Cardiac muscle cell (in vitro differentiated cells and primary cell): ENCODE results near the gene EGF. TPM values are rescaled to one million over a fixed set of nuclear protein-coding genes. Genes with fewer than 3 reads are reported as not detected.

Experiments used
- DNase-seq, 2 donors: peaks; one replicate each; pipeline versions ENCODE4 v3.0.0 to v3.0.0-alpha.2; 2010 to 2017; ENCODE audit warnings: low read depth in 1 of 2, low spot score in 1 of 2
- H3K27ac ChIP-seq: fragments of 200-600 bp; sonication (generic); 2 replicates; pipeline ENCODE4 v1.5.1; 2016
- H3K27me3 ChIP-seq: fragments of 200-600 bp; sonication (generic); 2 replicates; pipeline ENCODE4 v1.6.0; 2016; ENCODE audit warnings: control low read depth
- H3K36me3 ChIP-seq: fragments of 200-600 bp; sonication (generic); 2 replicates; pipeline ENCODE4 v1.5.1; 2016; ENCODE audit warnings: control low read depth
- H3K4me1 ChIP-seq: fragments of 200-600 bp; sonication (generic); 2 replicates; pipeline ENCODE4 v1.8.1; 2017; ENCODE audit warnings: low read depth, mild to moderate bottlenecking, mixed run types
- H3K4me3 ChIP-seq: fragments of 200-600 bp; sonication (generic); 2 replicates; pipeline ENCODE4 v1.5.1; 2016; ENCODE audit warnings: mild to moderate bottlenecking
- H3K9me3 ChIP-seq: fragments of 200-600 bp; sonication (generic); 2 replicates; pipeline ENCODE4 v1.5.1; 2017; ENCODE audit warnings: low read depth, mild to moderate bottlenecking, control low read depth
- polyA plus RNA-seq: library from polyadenylated mRNA; unstranded; fragments of >200 nt; fragmentation: Nextera tagmentation; extraction: Ambion mirVana; gene quantifications from 2 replicates; pipeline ENCODE4 v1.2.1, GENCODE V29; 2016
- total RNA-seq: library from RNA; depleted of rRNA; stranded (reverse); fragments of >200 nt; gene quantifications from 2 replicates; pipeline ENCODE4 v1.2.3, GENCODE V29; 2016
- TF ChIP-seq, protein P1 (sequence below): IDR thresholded peaks from 2 replicates; pipeline ENCODE4 v1.5.1; 2012; ENCODE audit warnings: low read depth, mild to moderate bottlenecking, low read length

Gene EGF
- total and polyA plus RNA-seq, 2 experiments from 2014 or later = 3.0 to 11.0 TPM

DNA sequence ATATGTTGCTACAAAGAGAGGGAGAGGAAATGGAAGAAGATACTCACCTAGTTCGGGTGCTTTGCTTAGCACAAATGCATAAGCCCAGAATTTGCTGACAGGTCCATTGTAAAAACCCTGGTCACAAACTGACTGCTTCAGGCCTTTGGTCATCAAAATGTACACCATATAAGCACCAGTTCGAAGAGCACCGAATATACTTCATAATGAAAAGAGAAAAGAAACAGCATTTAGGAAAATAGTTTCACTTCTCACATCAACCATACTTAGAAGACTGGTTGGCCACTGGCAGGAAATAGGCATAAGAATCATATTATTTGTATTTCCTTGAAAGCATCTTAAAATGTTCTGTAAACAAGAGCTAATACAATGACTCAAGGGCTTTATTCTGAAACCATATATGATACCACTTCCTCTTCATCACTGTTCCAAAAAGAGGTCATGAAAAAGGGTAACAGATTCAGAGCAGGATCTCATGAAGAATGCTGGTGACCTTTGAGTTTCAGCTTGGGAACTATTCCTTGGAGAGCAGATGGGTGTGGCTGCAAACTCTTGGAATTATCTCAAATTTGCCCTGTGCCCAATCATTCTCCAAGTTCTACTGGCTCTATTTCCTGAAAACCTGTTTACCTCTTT, 147.0 kb downstream of the EGF start:
- Histone ChIP-seq H3K4me1 (peaks cover 4% of the 10 kb centered on the region), H3K27ac (no peak overlapping the region), H3K27me3 (no peaks in the 10 kb centered on the region), H3K36me3 (peaks cover 10% of the 10 kb centered on the region), H3K9me3 (no peaks in the 10 kb centered on the region), H3K4me3 (no peak overlapping the region)
- TF ChIP-seq, protein P1, sequence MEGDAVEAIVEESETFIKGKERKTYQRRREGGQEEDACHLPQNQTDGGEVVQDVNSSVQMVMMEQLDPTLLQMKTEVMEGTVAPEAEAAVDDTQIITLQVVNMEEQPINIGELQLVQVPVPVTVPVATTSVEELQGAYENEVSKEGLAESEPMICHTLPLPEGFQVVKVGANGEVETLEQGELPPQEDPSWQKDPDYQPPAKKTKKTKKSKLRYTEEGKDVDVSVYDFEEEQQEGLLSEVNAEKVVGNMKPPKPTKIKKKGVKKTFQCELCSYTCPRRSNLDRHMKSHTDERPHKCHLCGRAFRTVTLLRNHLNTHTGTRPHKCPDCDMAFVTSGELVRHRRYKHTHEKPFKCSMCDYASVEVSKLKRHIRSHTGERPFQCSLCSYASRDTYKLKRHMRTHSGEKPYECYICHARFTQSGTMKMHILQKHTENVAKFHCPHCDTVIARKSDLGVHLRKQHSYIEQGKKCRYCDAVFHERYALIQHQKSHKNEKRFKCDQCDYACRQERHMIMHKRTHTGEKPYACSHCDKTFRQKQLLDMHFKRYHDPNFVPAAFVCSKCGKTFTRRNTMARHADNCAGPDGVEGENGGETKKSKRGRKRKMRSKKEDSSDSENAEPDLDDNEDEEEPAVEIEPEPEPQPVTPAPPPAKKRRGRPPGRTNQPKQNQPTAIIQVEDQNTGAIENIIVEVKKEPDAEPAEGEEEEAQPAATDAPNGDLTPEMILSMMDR = no peak
- DNase-seq = no peak

DNA sequence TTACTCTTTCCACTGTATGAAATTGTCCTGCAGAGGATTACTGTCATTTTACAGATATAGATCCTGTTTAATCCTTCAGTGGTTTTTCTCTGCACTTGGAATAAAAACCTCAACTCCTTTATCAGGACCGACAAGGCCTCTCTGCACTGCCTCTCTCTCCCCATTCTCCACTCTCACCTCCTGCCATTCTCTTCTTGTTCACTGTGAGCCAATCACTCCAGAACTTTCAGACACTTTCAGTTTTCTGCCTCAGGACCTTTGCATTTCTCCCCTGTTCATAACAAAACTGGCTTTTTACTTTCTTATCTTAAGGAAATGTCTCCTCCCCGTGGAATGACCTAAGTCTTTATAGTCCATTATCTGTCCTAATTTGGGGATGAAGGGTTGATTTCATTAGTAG, 148.4 kb downstream of the EGF start:
- Histone ChIP-seq H3K36me3 (peaks cover 10% of the 10 kb centered on the region), H3K9me3 (no peaks in the 10 kb centered on the region), H3K4me1 (peaks cover 4% of the 10 kb centered on the region), H3K27ac (no peak overlapping the region), H3K27me3 (no peaks in the 10 kb centered on the region), H3K4me3 (no peak overlapping the region)
- TF ChIP-seq, protein P1 = no peak
- no peak for DNase-seq

Other genes with a start within 250 kb of the EGF start
- gene CASP6, start 209.4 kb upstream of the EGF start, total RNA-seq = 23.4 and 28.9 TPM in 2 replicates
- gene CASP6, start 209.4 kb upstream of the EGF start, polyA plus RNA-seq = 45.6 and 47.1 TPM in 2 replicates
- 35.9 and 52.5 TPM in 2 replicates for gene PLA2G12A, start 182.8 kb upstream of the EGF start, total RNA-seq
- gene PLA2G12A, start 182.8 kb upstream of the EGF start, polyA plus RNA-seq = 82.6 and 96.9 TPM in 2 replicates
- 2.1 and 3.2 TPM in 2 replicates for gene CFI, start 110.9 kb upstream of the EGF start, total RNA-seq
- 2.6 and 5.2 TPM in 2 replicates for gene CFI, start 110.9 kb upstream of the EGF start, polyA plus RNA-seq
- 11.9 and 13.4 TPM in 2 replicates for gene GAR1, start 97.1 kb upstream of the EGF start, total RNA-seq
- gene GAR1, start 97.1 kb upstream of the EGF start, polyA plus RNA-seq = 29.2 and 37.4 TPM in 2 replicates
- not detected in 2 replicates for gene RRH, start 84.9 kb upstream of the EGF start, total RNA-seq
- gene RRH, start 84.9 kb upstream of the EGF start, polyA plus RNA-seq = 0.15 TPM in 2 replicates
- 0.11 and 0.15 TPM in 2 replicates for gene LRIT3, start 64.8 kb upstream of the EGF start, total RNA-seq
- gene LRIT3, start 64.8 kb upstream of the EGF start, polyA plus RNA-seq = 0.12 TPM in 1 of 2 replicates, not detected in the other